ENCODE results near the gene MYH10. TPM values are rescaled to one million over a fixed set of nuclear protein-coding genes. Genes with fewer than 3 reads are reported as not detected.
"Not testable (repeated sequence)": the region's sequence is repeated elsewhere in the genome, so short reads cannot be mapped to it uniquely, and the experiment has no call there.

MYH10 gene
- total RNA-seq, 3 donors from 2014 or later: 2.2 to 3.2 (median 2.9) TPM

- H3K4me3 Mint-ChIP-seq: no peak overlapping the region
- DNase-seq (no peak), ATAC-seq (no peak)
- no peaks in the 10 kb centered on the region for H3K9me3 Mint-ChIP-seq
- no peaks in the 10 kb centered on the region for H3K4me1 Mint-ChIP-seq (ENCODE audit: low read depth)
- peaks cover 3% of the 10 kb centered on the region for H3K27me3 Mint-ChIP-seq (ENCODE audit: low read depth)
- H3K36me3 Mint-ChIP-seq (ENCODE audit: insufficient read depth): no peaks in the 10 kb centered on the region
These were observed 55.8 kb downstream of the MYH10 start for GRCh38 chr17:8574687-8575086.

DNA sequence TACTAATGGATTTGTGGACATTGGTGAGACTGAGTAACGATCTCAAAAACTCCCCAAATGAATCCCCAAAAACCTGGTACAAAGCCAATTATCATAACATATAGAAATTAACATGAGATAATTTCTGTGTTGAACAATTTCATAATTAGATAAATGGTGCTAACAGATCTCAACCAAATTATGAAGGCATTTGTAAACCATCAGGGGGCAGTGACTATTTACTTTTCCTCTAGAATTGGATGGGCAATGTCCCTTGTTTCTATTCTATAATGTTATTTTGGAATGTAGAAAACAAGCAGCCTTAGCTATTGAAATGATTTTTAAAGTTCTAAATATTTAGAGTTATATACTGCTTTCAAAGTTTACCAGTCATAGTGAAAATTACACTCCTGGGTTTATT is 57.8 kb downstream of the MYH10 start:
- Mint-ChIP-seq H3K4me3 (no peak overlapping the region), H3K4me1 (ENCODE audit: low read depth) (no peaks in the 10 kb centered on the region), H3K36me3 (ENCODE audit: insufficient read depth) (no peaks in the 10 kb centered on the region), H3K9me3 (no peaks in the 10 kb centered on the region), H3K27me3 (ENCODE audit: low read depth) (peaks cover 8% of the 10 kb centered on the region)
- ATAC-seq: no peak
- no peak for DNase-seq

GRCh38 chr17:8563981-8564602 is 66.4 kb downstream of the MYH10 start:
- Mint-ChIP-seq H3K4me3 (no peak overlapping the region), H3K27me3 (ENCODE audit: low read depth) (peaks cover 8% of the 10 kb centered on the region), H3K4me1 (ENCODE audit: low read depth) (no peaks in the 10 kb centered on the region), H3K9me3 (no peaks in the 10 kb centered on the region), H3K36me3 (ENCODE audit: insufficient read depth) (no peaks in the 10 kb centered on the region)
- DNase-seq (no peak), ATAC-seq (no peak)

DNA sequence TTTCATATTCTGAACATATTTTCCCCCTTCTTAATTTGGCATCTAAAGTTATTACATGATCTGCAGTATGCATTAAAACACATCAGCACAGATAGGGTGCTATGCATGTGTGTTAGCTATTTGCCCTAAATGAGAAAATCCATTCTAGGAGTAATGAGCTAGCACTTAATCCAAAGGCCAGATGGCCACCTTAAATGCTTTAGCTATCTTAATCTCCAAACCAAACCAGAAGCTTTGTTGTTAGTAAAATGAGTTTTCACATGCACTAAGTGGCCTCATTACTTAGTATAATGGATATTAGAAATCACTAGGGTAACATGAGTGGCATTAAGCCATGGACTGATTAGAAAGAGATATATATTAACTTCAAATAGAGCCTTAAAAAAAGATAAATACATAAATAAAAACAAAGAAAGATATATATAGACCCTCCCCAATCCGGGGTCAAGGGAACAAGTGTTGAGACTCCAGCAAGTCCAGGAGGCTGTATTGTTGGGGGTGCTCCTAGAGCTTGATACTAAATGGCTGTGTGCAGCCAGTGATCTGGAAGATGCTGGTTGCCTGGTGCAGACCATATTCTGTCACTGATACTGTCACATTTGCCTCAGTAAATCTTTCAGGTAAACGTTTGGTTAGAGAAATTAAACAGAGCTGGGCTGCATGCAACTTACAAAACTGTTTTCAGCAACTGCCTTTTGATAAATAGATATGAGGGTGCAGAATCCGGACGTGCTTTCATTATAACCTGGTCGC is 67.3 kb downstream of the MYH10 start:
- no peak for DNase-seq
- H3K4me3 Mint-ChIP-seq: no peak overlapping the region
- no peaks in the 10 kb centered on the region for H3K4me1 Mint-ChIP-seq (ENCODE audit: low read depth)
- peaks cover 4% of the 10 kb centered on the region for H3K27me3 Mint-ChIP-seq (ENCODE audit: low read depth)
- H3K36me3 Mint-ChIP-seq (ENCODE audit: insufficient read depth): no peaks in the 10 kb centered on the region
- no peaks in the 10 kb centered on the region for H3K9me3 Mint-ChIP-seq
- no peak for ATAC-seq

DNA sequence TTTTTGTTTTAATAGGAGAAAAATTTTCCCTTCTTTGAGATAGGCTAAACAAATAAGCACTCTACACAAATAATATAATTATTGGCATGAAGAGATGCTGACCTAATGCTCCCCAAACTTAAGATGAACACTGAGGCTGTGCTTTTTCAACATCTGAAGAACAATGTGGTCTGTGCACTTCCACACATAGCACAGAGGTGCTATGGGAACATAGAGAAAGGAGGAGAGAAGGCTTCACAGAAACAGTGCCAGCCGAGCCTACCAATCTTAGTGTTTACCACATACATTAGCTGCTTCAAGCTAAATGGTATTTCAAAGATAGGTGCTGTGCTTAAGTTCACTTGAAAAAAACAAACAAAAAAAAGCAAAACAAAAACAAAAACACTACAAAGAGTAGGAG is 72.4 kb downstream of the MYH10 start:
- Mint-ChIP-seq H3K27me3 (ENCODE audit: low read depth) (peaks cover 12% of the 10 kb centered on the region), H3K4me3 (no peak overlapping the region), H3K36me3 (ENCODE audit: insufficient read depth) (no peaks in the 10 kb centered on the region), H3K9me3 (no peaks in the 10 kb centered on the region), H3K4me1 (ENCODE audit: low read depth) (no peaks in the 10 kb centered on the region)
- no peak for DNase-seq
- no peak for ATAC-seq

DNA sequence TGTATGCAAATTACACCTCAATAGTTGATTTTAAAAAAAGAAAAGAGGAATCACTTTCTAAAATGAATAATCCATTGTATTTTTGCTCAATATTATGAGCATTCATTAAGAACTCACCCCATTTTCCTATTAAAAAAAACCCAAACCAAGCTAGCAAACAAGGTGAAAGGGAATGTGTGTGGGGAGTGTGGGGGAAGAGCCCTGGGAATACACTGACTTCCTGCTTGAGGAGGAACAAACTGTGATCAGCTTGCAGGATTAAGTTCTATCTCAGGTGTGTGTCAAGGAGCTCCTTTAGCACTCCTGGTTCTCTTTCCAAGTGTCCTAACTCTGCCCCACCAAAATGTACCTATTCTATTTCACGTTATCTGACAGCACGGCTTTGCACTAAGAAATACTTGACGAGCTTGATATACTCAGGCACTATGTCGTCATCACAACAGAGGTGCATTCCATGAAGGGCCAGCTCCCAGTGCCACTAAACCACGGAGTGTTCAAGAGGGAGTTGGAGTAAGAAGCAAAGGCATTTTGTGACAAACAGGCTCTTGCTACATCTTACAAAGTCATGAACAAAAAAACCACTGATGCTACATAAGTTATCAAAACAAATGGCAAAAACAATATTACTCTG is 73.2 kb downstream of the MYH10 start:
- Mint-ChIP-seq H3K27me3 (ENCODE audit: low read depth) (peaks cover 15% of the 10 kb centered on the region), H3K36me3 (ENCODE audit: insufficient read depth) (no peaks in the 10 kb centered on the region), H3K9me3 (no peaks in the 10 kb centered on the region), H3K4me3 (no peak overlapping the region), H3K4me1 (ENCODE audit: low read depth) (no peaks in the 10 kb centered on the region)
- DNase-seq (no peak), ATAC-seq (no peak)

- Mint-ChIP-seq H3K36me3 (ENCODE audit: insufficient read depth) (no peaks in the 10 kb centered on the region), H3K4me1 (ENCODE audit: low read depth) (no peaks in the 10 kb centered on the region), H3K9me3 (no peaks in the 10 kb centered on the region), H3K4me3 (no peak overlapping the region), H3K27me3 (ENCODE audit: low read depth) (peaks cover 16% of the 10 kb centered on the region)
- ATAC-seq: no peak
- DNase-seq: no peak
These were observed 74.5 kb downstream of the MYH10 start for GRCh38 chr17:8556074-8556473.

- DNase-seq (no peak), ATAC-seq (no peak)
- H3K4me3 Mint-ChIP-seq: no peak overlapping the region
- peaks cover 15% of the 10 kb centered on the region for H3K27me3 Mint-ChIP-seq (ENCODE audit: low read depth)
- no peaks in the 10 kb centered on the region for H3K4me1 Mint-ChIP-seq (ENCODE audit: low read depth)
- no peaks in the 10 kb centered on the region for H3K36me3 Mint-ChIP-seq (ENCODE audit: insufficient read depth)
- no peaks in the 10 kb centered on the region for H3K9me3 Mint-ChIP-seq
These were observed 75.5 kb downstream of the MYH10 start for GRCh38 chr17:8555062-8555461.

- DNase-seq (no peak), ATAC-seq (no peak)
- H3K27me3 Mint-ChIP-seq (ENCODE audit: low read depth): peaks cover 15% of the 10 kb centered on the region
- H3K36me3 Mint-ChIP-seq (ENCODE audit: insufficient read depth): no peaks in the 10 kb centered on the region
- no peak overlapping the region for H3K4me3 Mint-ChIP-seq
- H3K4me1 Mint-ChIP-seq (ENCODE audit: low read depth): no peaks in the 10 kb centered on the region
- H3K9me3 Mint-ChIP-seq: no peaks in the 10 kb centered on the region
These were observed 77.8 kb downstream of the MYH10 start for GRCh38 chr17:8552577-8553320.

GRCh38 chr17:8542599-8543502 is 87.7 kb downstream of the MYH10 start:
- H3K27me3 Mint-ChIP-seq (ENCODE audit: low read depth): no peaks in the 10 kb centered on the region
- H3K4me1 Mint-ChIP-seq (ENCODE audit: low read depth): no peaks in the 10 kb centered on the region
- DNase-seq (no peak), ATAC-seq (no peak)
- no peak overlapping the region for H3K4me3 Mint-ChIP-seq
- no peaks in the 10 kb centered on the region for H3K36me3 Mint-ChIP-seq (ENCODE audit: insufficient read depth)
- no peaks in the 10 kb centered on the region for H3K9me3 Mint-ChIP-seq

- not testable (repeated sequence) for H3K4me1 Mint-ChIP-seq (ENCODE audit: low read depth); ATAC-seq; H3K36me3 Mint-ChIP-seq (ENCODE audit: insufficient read depth)
These were observed 90.5 kb downstream of the MYH10 start for GRCh38 chr17:8539976-8540375.

GRCh38 chr17:8537734-8538133 is 92.8 kb downstream of the MYH10 start:
- no peak for ATAC-seq

More at GRCh38 chr17:8539976-8540375, 90.5 kb downstream of the MYH10 start:
- not testable (repeated sequence) for DNase-seq; H3K4me3 Mint-ChIP-seq; H3K27me3 Mint-ChIP-seq (ENCODE audit: low read depth); H3K9me3 Mint-ChIP-seq

GRCh38 chr17:8534498-8535188 is 95.9 kb downstream of the MYH10 start:
- Mint-ChIP-seq H3K27me3 (ENCODE audit: low read depth) (peaks cover 3% of the 10 kb centered on the region), H3K4me3 (no peak overlapping the region), H3K4me1 (ENCODE audit: low read depth) (no peaks in the 10 kb centered on the region), H3K9me3 (no peaks in the 10 kb centered on the region), H3K36me3 (ENCODE audit: insufficient read depth) (no peaks in the 10 kb centered on the region)
- ATAC-seq (no peak), DNase-seq (no peak)

More at GRCh38 chr17:8537734-8538133, 92.8 kb downstream of the MYH10 start:
- H3K36me3 Mint-ChIP-seq (ENCODE audit: insufficient read depth): no peaks in the 10 kb centered on the region
- H3K4me3 Mint-ChIP-seq: no peak overlapping the region
- DNase-seq: no peak
- H3K4me1 Mint-ChIP-seq (ENCODE audit: low read depth): no peaks in the 10 kb centered on the region
- H3K9me3 Mint-ChIP-seq: no peaks in the 10 kb centered on the region
- peaks cover 3% of the 10 kb centered on the region for H3K27me3 Mint-ChIP-seq (ENCODE audit: low read depth)

All from activated T-cell treated with anti-CD3 and anti-CD28 coated beads, Interleukin-2, amount 50 U/mL, for 4 hours (primary cell).